NCI-H82 treated with DMSO at 0.1 percent for 48 hours (cell line): ENCODE data around the gene TMEM33.

Source experiments
- DNase-seq: peaks from one replicate; lab custom pipeline; 2025; ENCODE audit not compliant: unreplicated experiment; lab: John Stamatoyannopoulos, UW

TMEM33 gene

GRCh38 chr4:41994461-41994985 lies 59.3 kb downstream of the TMEM33 start:
- DNase-seq = no peak

- no peak for DNase-seq
Measured at GRCh38 chr4:41998019-41998418, 62.8 kb downstream of the TMEM33 start.

- no peak for DNase-seq
Measured at GRCh38 chr4:41999321-41999720, 64.1 kb downstream of the TMEM33 start.

- no peak for DNase-seq
Measured at GRCh38 chr4:42008011-42008786, 73.0 kb downstream of the TMEM33 start.
